HL-60/S4 treated with retinoic acid at 250 ng/mL for 4 days and 3 days (cell line): ENCODE data around the gene ETV6.

ENCODE experiments used
- in situ Hi-C: fragments of 300-500 bp; cut with MboI; formaldehyde crosslinking; loops from 2 replicates; pipeline ENCODE4 v1.7.0; 2022; ENCODE audit warnings: low sequenced_read_pairs

ETV6 gene

GRCh38 chr12:11642785-11643184, 6.7 kb upstream of the ETV6 start:
- in situ Hi-C loops: no loop called here

- in situ Hi-C loops: no loop called here
Measured at GRCh38 chr12:11645391-11645790, 4.1 kb upstream of the ETV6 start.

- in situ Hi-C loops: no loop called here
Measured at GRCh38 chr12:11648514-11649412, 711 bp upstream of the ETV6 start.

- in situ Hi-C loops: no loop called here
Measured at GRCh38 chr12:11650286-11651281, 1.1 kb downstream of the ETV6 start.

GRCh38 chr12:11651381-11651780, 1.9 kb downstream of the ETV6 start:
- in situ Hi-C loops: no loop called here

- in situ Hi-C loops: no loop called here
Measured at GRCh38 chr12:11651785-11652184, 2.3 kb downstream of the ETV6 start.

- in situ Hi-C loops: no loop called here
Measured at GRCh38 chr12:11652351-11653040, 3.0 kb downstream of the ETV6 start.

- in situ Hi-C loops: no loop called here
Measured at GRCh38 chr12:11653215-11653753, 3.8 kb downstream of the ETV6 start.

- in situ Hi-C loops: no loop called here
Measured at GRCh38 chr12:11654338-11654737, 4.9 kb downstream of the ETV6 start.

GRCh38 chr12:11654802-11655201, 5.3 kb downstream of the ETV6 start:
- in situ Hi-C loops: no loop called here

- in situ Hi-C loops: no loop called here
Measured at GRCh38 chr12:11655842-11656241, 6.4 kb downstream of the ETV6 start.

GRCh38 chr12:11656550-11656949, 7.1 kb downstream of the ETV6 start:
- in situ Hi-C loops: no loop called here

GRCh38 chr12:11657511-11657910, 8.0 kb downstream of the ETV6 start:
- in situ Hi-C loops: no loop called here

GRCh38 chr12:11658791-11659190, 9.3 kb downstream of the ETV6 start:
- in situ Hi-C loops: no loop called here

- in situ Hi-C loops: no loop called here
Measured at GRCh38 chr12:11660624-11661023, 11.2 kb downstream of the ETV6 start.

GRCh38 chr12:11661491-11662089, 12.1 kb downstream of the ETV6 start:
- in situ Hi-C loops: no loop called here

GRCh38 chr12:11662369-11662768, 12.9 kb downstream of the ETV6 start:
- in situ Hi-C loops: no loop called here

GRCh38 chr12:11663130-11663529, 13.7 kb downstream of the ETV6 start:
- in situ Hi-C loops: no loop called here

- in situ Hi-C loops: no loop called here
Measured at GRCh38 chr12:11664101-11664500, 14.6 kb downstream of the ETV6 start.
